ENCODE data around the gene SMARCC1. TPM values are rescaled to one million over a fixed set of nuclear protein-coding genes. Genes with fewer than 3 reads are reported as not detected.

Gene SMARCC1
- total RNA-seq, 1 experiment from 2014 or later, result 130 TPM

DNA sequence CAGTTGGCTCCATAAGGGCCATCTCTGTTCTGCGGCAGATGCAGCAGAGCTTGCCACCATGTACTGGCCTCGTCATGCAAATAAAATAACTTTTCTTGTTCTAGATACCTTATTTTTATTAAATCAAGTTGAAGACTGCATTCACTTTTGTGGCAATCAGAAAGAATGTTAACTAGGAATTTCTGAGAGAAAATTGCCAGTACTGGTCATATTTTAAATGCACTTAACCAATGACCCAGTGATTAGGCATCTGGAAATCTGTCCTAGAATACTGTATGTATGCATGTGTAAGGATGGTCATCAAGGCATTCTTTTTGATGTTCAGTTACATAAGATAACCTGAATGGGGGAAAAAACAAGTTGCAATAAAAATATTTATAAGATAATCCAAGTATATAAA, 168.8 kb downstream of the SMARCC1 start:
- Histone ChIP-seq H3K36me3 (ENCODE audit: low read depth) (peaks cover 17% of the 10 kb centered on the region; the same call in 1 of the 2 replicates), H2AFZ (no peak overlapping the region), H3K79me2 (ENCODE audit: low read depth) (no peaks in the 10 kb centered on the region), H3K9me2 (ENCODE audit: insufficient read depth) (no peaks in the 10 kb centered on the region), H3K9me3 (ENCODE audit: insufficient read depth, low read depth) (no peaks in the 10 kb centered on the region), H3K4me1 (replicated peaks; ENCODE audit: insufficient read depth) (no peaks in the 10 kb centered on the region), H3K27ac (0 out of 2 replicates have a peak overlapping the region, but pooled peaks have one; percentile 28), H3F3A (ENCODE audit: insufficient read depth, low read depth) (no peaks in the 10 kb centered on the region; the same call in 1 of the 2 replicates), H3K4me3 (no peak overlapping the region), H4K20me1 (ENCODE audit: insufficient read depth) (peaks cover 7% of the 10 kb centered on the region; the same call in 1 of the 2 replicates), H3K4me2 (no peak overlapping the region), H3K27me3 (ENCODE audit: insufficient read depth, low read depth) (no peaks in the 10 kb centered on the region)
- ChIA-PET POLR2A (ENCODE audit: unreplicated experiment) (no interaction called here), CTCF (interaction anchor here (1.1 kb wide), 1 partner anchor 91 kb away, joined by 4 read pairs; no protein-coding TSS in a partner anchor)
- BruUV-seq (replicated peaks), result no TSS peak
- intact Hi-C loops (cut with micrococcal nuclease; ENCODE audit: unreplicated experiment), result no loop called here
- no peak for DNase-seq
- no peak for TF ChIP-seq EZH2 (IDR thresholded peaks at IDR 0.05; ENCODE audit: low read depth)

DNA sequence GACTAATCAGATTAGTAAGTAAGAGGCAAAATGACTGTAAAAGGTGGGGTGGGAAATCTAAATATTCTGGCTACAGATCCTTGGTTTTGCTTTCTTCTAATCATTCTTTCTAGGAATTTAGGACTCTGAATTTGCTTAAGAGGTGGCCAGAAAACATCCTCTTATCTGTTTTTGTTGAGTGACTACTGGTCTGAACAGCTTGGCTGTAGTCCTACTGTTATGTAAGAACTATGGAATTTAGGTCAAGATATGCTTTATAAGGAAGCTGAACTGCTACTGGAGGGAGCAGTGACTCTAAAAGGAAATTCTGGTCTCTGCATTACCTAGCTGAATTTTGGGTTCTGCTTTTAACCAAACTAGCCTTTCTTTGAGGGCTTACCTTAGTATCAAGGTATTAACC, 169.5 kb downstream of the SMARCC1 start:
- Histone ChIP-seq H3K9me2 (ENCODE audit: insufficient read depth) (no peaks in the 10 kb centered on the region), H4K20me1 (ENCODE audit: insufficient read depth) (peaks cover 7% of the 10 kb centered on the region; the same call in 1 of the 2 replicates), H3K79me2 (ENCODE audit: low read depth) (no peaks in the 10 kb centered on the region), H3K9me3 (ENCODE audit: insufficient read depth, low read depth) (no peaks in the 10 kb centered on the region), H3K4me1 (replicated peaks; ENCODE audit: insufficient read depth) (no peaks in the 10 kb centered on the region), H3K4me2 (no peak overlapping the region), H3K27me3 (ENCODE audit: insufficient read depth, low read depth) (no peaks in the 10 kb centered on the region), H3K4me3 (no peak overlapping the region), H3F3A (ENCODE audit: insufficient read depth, low read depth) (no peaks in the 10 kb centered on the region; the same call in 1 of the 2 replicates), H2AFZ (no peak overlapping the region), H3K27ac (peak overlapping the region; percentile 28), H3K36me3 (ENCODE audit: low read depth) (0 out of 2 replicates have a peak, but pooled peaks cover 13% of the 10 kb centered on the region)
- ChIA-PET POLR2A (ENCODE audit: unreplicated experiment) (no interaction called here), CTCF (interaction anchor here (1.1 kb wide), 1 partner anchor 90 kb away, joined by 4 read pairs; no protein-coding TSS in a partner anchor)
- TF ChIP-seq, protein P1, sequence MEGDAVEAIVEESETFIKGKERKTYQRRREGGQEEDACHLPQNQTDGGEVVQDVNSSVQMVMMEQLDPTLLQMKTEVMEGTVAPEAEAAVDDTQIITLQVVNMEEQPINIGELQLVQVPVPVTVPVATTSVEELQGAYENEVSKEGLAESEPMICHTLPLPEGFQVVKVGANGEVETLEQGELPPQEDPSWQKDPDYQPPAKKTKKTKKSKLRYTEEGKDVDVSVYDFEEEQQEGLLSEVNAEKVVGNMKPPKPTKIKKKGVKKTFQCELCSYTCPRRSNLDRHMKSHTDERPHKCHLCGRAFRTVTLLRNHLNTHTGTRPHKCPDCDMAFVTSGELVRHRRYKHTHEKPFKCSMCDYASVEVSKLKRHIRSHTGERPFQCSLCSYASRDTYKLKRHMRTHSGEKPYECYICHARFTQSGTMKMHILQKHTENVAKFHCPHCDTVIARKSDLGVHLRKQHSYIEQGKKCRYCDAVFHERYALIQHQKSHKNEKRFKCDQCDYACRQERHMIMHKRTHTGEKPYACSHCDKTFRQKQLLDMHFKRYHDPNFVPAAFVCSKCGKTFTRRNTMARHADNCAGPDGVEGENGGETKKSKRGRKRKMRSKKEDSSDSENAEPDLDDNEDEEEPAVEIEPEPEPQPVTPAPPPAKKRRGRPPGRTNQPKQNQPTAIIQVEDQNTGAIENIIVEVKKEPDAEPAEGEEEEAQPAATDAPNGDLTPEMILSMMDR (conservative IDR thresholded peaks at IDR 0.05), result no peak
- no peak for TF ChIP-seq EZH2 (IDR thresholded peaks at IDR 0.05; ENCODE audit: low read depth)
- BruUV-seq (replicated peaks), result no TSS peak
- intact Hi-C loops (cut with micrococcal nuclease; ENCODE audit: unreplicated experiment), result no loop called here
- peak in 1 of 2 experiments; percentile 54 for DNase-seq

DNA sequence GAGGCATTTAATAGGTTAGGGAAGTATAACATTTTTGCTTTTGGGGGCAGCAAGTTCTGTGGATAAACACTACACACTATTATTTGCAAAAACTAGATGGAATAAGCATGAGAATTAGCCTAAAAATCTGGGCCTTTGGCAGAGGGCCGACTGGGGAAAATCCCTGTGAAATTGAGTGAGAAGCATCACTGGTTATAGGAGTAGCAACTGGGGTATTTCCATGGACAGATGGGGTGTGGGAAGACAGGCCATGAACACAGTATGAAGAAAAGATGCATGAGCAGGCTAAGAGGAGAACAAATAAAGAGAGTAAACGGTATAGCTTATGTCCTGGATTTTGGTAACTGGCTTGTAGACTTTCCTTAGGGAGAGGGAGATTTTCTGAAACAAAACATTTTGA, 170.1 kb downstream of the SMARCC1 start:
- H3K27ac ChIP-seq, result no peak overlapping the region
- H3K4me2 ChIP-seq, result no peak overlapping the region
- POLR2A ChIA-PET (ENCODE audit: unreplicated experiment), result no interaction called here
- no peaks in the 10 kb centered on the region; the same call in 1 of the 2 replicates for H3F3A ChIP-seq (ENCODE audit: insufficient read depth, low read depth)
- no peak for DNase-seq
- no peaks in the 10 kb centered on the region for H3K27me3 ChIP-seq (ENCODE audit: insufficient read depth, low read depth)
- H3K9me2 ChIP-seq (ENCODE audit: insufficient read depth), result no peaks in the 10 kb centered on the region
- no peaks in the 10 kb centered on the region for H3K9me3 ChIP-seq (ENCODE audit: insufficient read depth, low read depth)
- no peak overlapping the region for H3K4me3 ChIP-seq
- H2AFZ ChIP-seq, result no peak overlapping the region
- no peaks in the 10 kb centered on the region for H3K4me1 ChIP-seq (replicated peaks; ENCODE audit: insufficient read depth)
- CTCF ChIA-PET, result interaction anchor here (1.1 kb wide), 1 partner anchor 89 kb away, joined by 4 read pairs; no protein-coding TSS in a partner anchor
- H3K36me3 ChIP-seq (ENCODE audit: low read depth), result 0 out of 2 replicates have a peak, but pooled peaks cover 10% of the 10 kb centered on the region
- intact Hi-C loops (cut with micrococcal nuclease; ENCODE audit: unreplicated experiment), result no loop called here
- TF ChIP-seq, protein P1 (conservative IDR thresholded peaks at IDR 0.05), result no peak
- TF ChIP-seq EZH2 (IDR thresholded peaks at IDR 0.05; ENCODE audit: low read depth), result no peak
- no TSS peak for BruUV-seq (replicated peaks)
- peaks cover 7% of the 10 kb centered on the region; the same call in 1 of the 2 replicates for H4K20me1 ChIP-seq (ENCODE audit: insufficient read depth)
- H3K79me2 ChIP-seq (ENCODE audit: low read depth), result no peaks in the 10 kb centered on the region

All from PC-9 (cell line).